Measurements from ENCODE around the gene ADAMTS15. TPM values are rescaled to one million over a fixed set of nuclear protein-coding genes. Genes with fewer than 3 reads are reported as not detected.

ADAMTS15 gene
- total RNA-seq, 4 donors from 2014 or later: 1.6 to 8.2 (median 2.4) TPM

- 68 to 100% methylated on average over 1 to 4 of the region's 4 CpGs for WGBS, 2 donors (ENCODE audit: low coverage in 1 of 2)
These were observed 67.5 kb downstream of the ADAMTS15 start for GRCh38 chr11:130515829-130516553.

GRCh38 chr11:130516554-130517505 is 68.4 kb downstream of the ADAMTS15 start:
- H3K4me3 ChIP-seq: no peak overlapping the region
- in situ Hi-C loops (cut with MboI; ENCODE audit: low pct_ligation_motif_present in 1 of 4, low pct_unique_long_range_greater_than_20kb in 1 of 4, low sequenced_read_pairs in 3 of 4): no loop called here
- H3K27ac ChIP-seq: no peak overlapping the region
- no peak for DNase-seq
- H3K27me3 ChIP-seq: no peaks in the 10 kb centered on the region
- H3K36me3 ChIP-seq: no peaks in the 10 kb centered on the region
- TF ChIP-seq POLR2A (IDR thresholded peaks at IDR 0.05) (no peak), EP300 (IDR thresholded peaks at IDR 0.05; ENCODE audit: low read depth) (no peak), CTCF (IDR thresholded peaks at IDR 0.05) (no peak), POLR2AphosphoS5 (IDR thresholded peaks at IDR 0.05) (no peak)
- H3K4me1 ChIP-seq: peaks cover 0 to 13% (median 11%) of the 10 kb centered on the region in 4 donors
- intact Hi-C loops (cut with DNase I; ENCODE audit: low total_unique reads): no loop called here
- WGBS, 2 donors (ENCODE audit: low coverage in 1 of 2): 83% methylated on average over 3 to 10 of the region's 10 CpGs
- H3K9me3 ChIP-seq: no peaks in the 10 kb centered on the region

More at GRCh38 chr11:130515829-130516553, 67.5 kb downstream of the ADAMTS15 start:
- no peak overlapping the region for H3K27ac ChIP-seq
- no peak overlapping the region for H3K4me3 ChIP-seq
- H3K27me3 ChIP-seq: no peaks in the 10 kb centered on the region
- no peaks in the 10 kb centered on the region for H3K36me3 ChIP-seq
- in situ Hi-C loops (cut with MboI; ENCODE audit: low pct_ligation_motif_present in 1 of 4, low pct_unique_long_range_greater_than_20kb in 1 of 4, low sequenced_read_pairs in 3 of 4): no loop called here
- TF ChIP-seq POLR2A (IDR thresholded peaks at IDR 0.05): no peak
- TF ChIP-seq EP300 (IDR thresholded peaks at IDR 0.05; ENCODE audit: low read depth): no peak
- no peaks in the 10 kb centered on the region for H3K9me3 ChIP-seq
- peaks cover 0 to 10% (median 6%) of the 10 kb centered on the region in 4 donors for H3K4me1 ChIP-seq
- intact Hi-C loops (cut with DNase I; ENCODE audit: low total_unique reads): no loop called here
- no peak for DNase-seq

GRCh38 chr11:130518164-130518680 is 69.8 kb downstream of the ADAMTS15 start:
- no peak for TF ChIP-seq EP300 (IDR thresholded peaks at IDR 0.05; ENCODE audit: low read depth)
- TF ChIP-seq POLR2A (IDR thresholded peaks at IDR 0.05): no peak
- TF ChIP-seq CTCF (IDR thresholded peaks at IDR 0.05): no peak
- no peak for TF ChIP-seq POLR2AphosphoS5 (IDR thresholded peaks at IDR 0.05)
- in situ Hi-C loops (cut with MboI; ENCODE audit: low pct_ligation_motif_present in 1 of 4, low pct_unique_long_range_greater_than_20kb in 1 of 4, low sequenced_read_pairs in 3 of 4): no loop called here
- peaks cover 0 to 16% (median 10%) of the 10 kb centered on the region in 4 donors for H3K4me1 ChIP-seq
- no peaks in the 10 kb centered on the region for H3K9me3 ChIP-seq
- no peak overlapping the region for H3K27ac ChIP-seq
- no peaks in the 10 kb centered on the region for H3K36me3 ChIP-seq
- WGBS, 2 donors (ENCODE audit: low coverage in 1 of 2): 47 to 50% methylated on average over 3 to 4 of the region's 4 CpGs
- no peaks in the 10 kb centered on the region for H3K27me3 ChIP-seq
- no peak for DNase-seq
- H3K4me3 ChIP-seq: no peak overlapping the region
- intact Hi-C loops (cut with DNase I; ENCODE audit: low total_unique reads): no loop called here

GRCh38 chr11:130519128-130519932 is 70.9 kb downstream of the ADAMTS15 start:
- Histone ChIP-seq H3K9me3 (no peaks in the 10 kb centered on the region), H3K27ac (no peak overlapping the region), H3K27me3 (no peaks in the 10 kb centered on the region), H3K36me3 (no peaks in the 10 kb centered on the region), H3K4me1 (peaks cover 0 to 14% (median 7%) of the 10 kb centered on the region in 4 donors), H3K4me3 (no peak overlapping the region)
- 80 to 88% methylated on average over 5 to 11 of the region's 11 CpGs for WGBS, 2 donors (ENCODE audit: low coverage in 1 of 2)
- DNase-seq: no peak
- no peak for TF ChIP-seq EP300 (IDR thresholded peaks at IDR 0.05; ENCODE audit: low read depth)
- TF ChIP-seq POLR2AphosphoS5 (IDR thresholded peaks at IDR 0.05): no peak
- no peak for TF ChIP-seq CTCF (IDR thresholded peaks at IDR 0.05)
- TF ChIP-seq POLR2A (IDR thresholded peaks at IDR 0.05): no peak
- intact Hi-C loops (cut with DNase I; ENCODE audit: low total_unique reads): no loop called here
- in situ Hi-C loops (cut with MboI; ENCODE audit: low pct_ligation_motif_present in 1 of 4, low pct_unique_long_range_greater_than_20kb in 1 of 4, low sequenced_read_pairs in 3 of 4): no loop called here
